H1 (cell line): ENCODE data around the gene RASD2.

ENCODE experiments used
- BCL11A ChIP-seq, 2 experiments: IDR thresholded peaks; one replicate each; pipeline ENCODE4 v1.6.1; 2011; ENCODE audit warnings: low read depth in 2 of 2, low read length in 2 of 2, mild to moderate bottlenecking in 2 of 2
- BRCA1 ChIP-seq: IDR thresholded peaks from 2 replicates; pipeline ENCODE4 v1.6.1; 2012; ENCODE audit warnings: low read depth, low read length, improper control_type of control experiment
- CBX5 ChIP-seq: fragments of 300-800, 300-1000 bp; sonication (generic); IDR thresholded peaks from 2 replicates; pipeline ENCODE4 v1.7.1; 2016; ENCODE audit warnings: antibody characterized with exemption, low read length, low read depth
- CHD2 ChIP-seq: IDR thresholded peaks from 2 replicates; pipeline ENCODE4 v1.6.1; 2012; ENCODE audit warnings: low read length, improper control_type of control experiment
- EZH2 ChIP-seq: fragments of 200-600 bp; sonication (generic); IDR thresholded peaks from 2 replicates; pipeline ENCODE4 v1.7.1; 2012; ENCODE audit warnings: low read depth, mild to moderate bottlenecking, moderate library complexity, low read length, inconsistent platforms; ENCODE audit not compliant: severe bottlenecking
- NRF1 ChIP-seq: IDR thresholded peaks from 2 replicates; pipeline ENCODE4 v1.6.1; 2011; ENCODE audit warnings: mild to moderate bottlenecking, low read depth, low read length, improper control_type of control experiment
- POLR2A ChIP-seq, 2 experiments: IDR thresholded peaks; 1 replicate in 1 of 2; 2 replicates in 1 of 2; pipeline ENCODE4 v1.6.1; 2011; ENCODE audit warnings: low read depth in 2 of 2, low read length in 2 of 2, mild to moderate bottlenecking in 2 of 2; ENCODE audit errors: control extremely low read depth in 1 of 2
- POLR2AphosphoS5 ChIP-seq: IDR thresholded peaks from 2 replicates; pipeline ENCODE4 v1.6.1; 2011; ENCODE audit warnings: low read depth, low read length
- SIX5 ChIP-seq: IDR thresholded peaks from 2 replicates; pipeline ENCODE4 v1.6.1; 2011; ENCODE audit warnings: mild to moderate bottlenecking, low read depth, low read length
- TCF12 ChIP-seq: IDR thresholded peaks from 2 replicates; pipeline ENCODE4 v1.6.1; 2011; ENCODE audit warnings: low read depth, mild to moderate bottlenecking, low read length
- TF ChIP-seq, protein P1 (sequence below), 3 experiments: IDR thresholded peaks; 1 replicate in 2 of 3; 2 replicates in 1 of 3; pipeline versions ENCODE4 v1.5.1 to v1.6.1; 2011; ENCODE audit warnings: low read length in 3 of 3, mild to moderate bottlenecking in 3 of 3, inconsistent platforms in 2 of 3, low read depth in 1 of 3, moderate library complexity in 1 of 3; ENCODE audit not compliant: insufficient read depth in 1 of 3; ENCODE audit errors: control extremely low read depth in 1 of 3

- TF ChIP-seq CBX5 (no peak), SIX5 (no peak), POLR2A (IDR thresholded peaks at IDR 0.05; ENCODE audit: control extremely low read depth in 1 of 2, low read depth in 2 of 2, low read length in 2 of 2) (no peak), POLR2AphosphoS5 (no peak), BRCA1 (no peak), BCL11A (IDR thresholded peaks at IDR 0.05; ENCODE audit: low read depth in 2 of 2, low read length in 2 of 2) (no peak), CHD2 (no peak), TCF12 (no peak), EZH2 (no peak), NRF1 (no peak)
- TF ChIP-seq, protein P1, sequence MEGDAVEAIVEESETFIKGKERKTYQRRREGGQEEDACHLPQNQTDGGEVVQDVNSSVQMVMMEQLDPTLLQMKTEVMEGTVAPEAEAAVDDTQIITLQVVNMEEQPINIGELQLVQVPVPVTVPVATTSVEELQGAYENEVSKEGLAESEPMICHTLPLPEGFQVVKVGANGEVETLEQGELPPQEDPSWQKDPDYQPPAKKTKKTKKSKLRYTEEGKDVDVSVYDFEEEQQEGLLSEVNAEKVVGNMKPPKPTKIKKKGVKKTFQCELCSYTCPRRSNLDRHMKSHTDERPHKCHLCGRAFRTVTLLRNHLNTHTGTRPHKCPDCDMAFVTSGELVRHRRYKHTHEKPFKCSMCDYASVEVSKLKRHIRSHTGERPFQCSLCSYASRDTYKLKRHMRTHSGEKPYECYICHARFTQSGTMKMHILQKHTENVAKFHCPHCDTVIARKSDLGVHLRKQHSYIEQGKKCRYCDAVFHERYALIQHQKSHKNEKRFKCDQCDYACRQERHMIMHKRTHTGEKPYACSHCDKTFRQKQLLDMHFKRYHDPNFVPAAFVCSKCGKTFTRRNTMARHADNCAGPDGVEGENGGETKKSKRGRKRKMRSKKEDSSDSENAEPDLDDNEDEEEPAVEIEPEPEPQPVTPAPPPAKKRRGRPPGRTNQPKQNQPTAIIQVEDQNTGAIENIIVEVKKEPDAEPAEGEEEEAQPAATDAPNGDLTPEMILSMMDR (IDR thresholded peaks at IDR 0.05; ENCODE audit: control extremely low read depth in 1 of 3, insufficient read depth in 1 of 3, low read depth in 1 of 3, low read length in 3 of 3), result no peak
Observed at GRCh38 chr22:35568751-35569739, 28.4 kb downstream of the RASD2 start.
